K562 (cell line): ENCODE data around the gene COL4A4. TPM values are rescaled to one million over a fixed set of nuclear protein-coding genes. Genes with fewer than 3 reads are reported as not detected.

Source experiments
- ATAC-seq: fragments of 200-7000 bp; cut with Tn5 transposase; 3 replicates; pipeline ENCODE4 v1.9.1; 2020; ENCODE audit warnings: moderate library complexity
- BruUV-seq: library from RNA; stranded (reverse); fragments of 400-500 nt; replicated peaks from 2 replicates; lab custom pipeline; 2021; lab: Mats Ljungman, UMichigan
- CTCF ChIA-PET: fragments of 300-600 bp; formaldehyde crosslinking; extraction: SDS; loops from one replicate; lab custom pipeline; 2021; ENCODE audit warnings: low intra/inter-chr PET ratio; lab: Yijun Ruan, JAX
- POLR2A ChIA-PET: fragments of 300-600, 350-650 bp; sonication (Branson Sonifier 250); formaldehyde crosslinking; extraction: SDS; loops from one replicate; lab custom pipeline; 2021; ENCODE audit warnings: antibody characterized with exemption, inconsistent platforms; lab: Yijun Ruan, JAX
- DNase-seq, 4 experiments: peaks; one replicate each; pipeline versions ENCODE4 v3.0.0 to v3.0.0-alpha.2; 2011 to 2018; ENCODE audit warnings: low spot score in 3 of 4, mixed read lengths in 3 of 4; ENCODE audit errors: extremely low read depth in 1 of 4
- FAIRE-seq: peaks from 2 replicates; lab custom pipeline; 2011; peaks lifted over from hg19 to GRCh38; lab: Jason Lieb, UNC
- H2AFZ ChIP-seq: 2 replicates; pipeline ENCODE4 v1.6.0; 2011; ENCODE audit warnings: low read depth, low read length, control low read depth, inconsistent platforms
- H3K27ac ChIP-seq: fragments of 200-600 bp; 3 replicates; pipeline ENCODE4 v1.8.0; 2011; ENCODE audit warnings: low read depth, mild to moderate bottlenecking, control low read depth, inconsistent platforms, low read length, moderate library complexity, mixed read lengths; ENCODE audit errors: extremely low read depth
- H3K27me3 ChIP-seq, 2 experiments: fragments of 300-600 bp in 1 of 2; 2 replicates in 1 of 2; 3 replicates in 1 of 2; pipeline versions ENCODE4 v1.6.0 to v1.8.0; 2011; ENCODE audit warnings: inconsistent platforms in 2 of 2, low read length in 2 of 2, mild to moderate bottlenecking in 1 of 2, mixed read lengths in 1 of 2, moderate library complexity in 1 of 2; ENCODE audit not compliant: control insufficient read depth in 2 of 2, insufficient read depth in 2 of 2
- H3K36me3 ChIP-seq: fragments of 300-600 bp; 3 replicates; pipeline ENCODE4 v1.8.0; 2011; ENCODE audit warnings: mild to moderate bottlenecking, low read length, inconsistent platforms; ENCODE audit not compliant: control insufficient read depth, insufficient read depth
- H3K4me1 ChIP-seq, 2 experiments: fragments of 200-600 bp in 1 of 2; replicated peaks in 1 of 2; 2 replicates in 1 of 2; 3 replicates in 1 of 2; pipeline versions ENCODE4 v1.5.1 to v1.8.0; 2011; ENCODE audit warnings: inconsistent platforms in 2 of 2, low read length in 2 of 2, mild to moderate bottlenecking in 1 of 2, mixed read lengths in 1 of 2, moderate library complexity in 1 of 2; ENCODE audit not compliant: control insufficient read depth in 2 of 2, insufficient read depth in 2 of 2
- H3K4me2 ChIP-seq: 2 replicates; pipeline ENCODE4 v1.6.1; 2011; ENCODE audit warnings: low read length, control low read depth, inconsistent platforms, mixed read lengths; ENCODE audit not compliant: insufficient read depth
- H3K4me3 ChIP-seq: fragments of 200-600 bp; sonication (generic), shearing (Covaris generic); 2 replicates; pipeline ENCODE4 v1.5.1; 2016; ENCODE audit warnings: control low read depth, inconsistent platforms
- H3K79me2 ChIP-seq: fragments of 200-600 bp; 3 replicates; pipeline ENCODE4 v1.8.0; 2011; ENCODE audit warnings: low read length, inconsistent platforms; ENCODE audit not compliant: control insufficient read depth, insufficient read depth
- H3K9ac ChIP-seq, 2 experiments: 2 replicates each; pipeline versions ENCODE4 v1.6.0 to v1.6.1; 2011; ENCODE audit warnings: low read depth in 2 of 2, low read length in 2 of 2, control low read depth in 1 of 2, inconsistent platforms in 1 of 2, mild to moderate bottlenecking in 1 of 2, mixed read lengths in 1 of 2; ENCODE audit not compliant: insufficient read depth in 1 of 2
- H3K9me1 ChIP-seq: one replicate; pipeline ENCODE4 v1.6.0; 2011; ENCODE audit warnings: inconsistent platforms, mild to moderate bottlenecking, low read length, moderate library complexity; ENCODE audit not compliant: control insufficient read depth, insufficient read depth
- H3K9me3 ChIP-seq: replicated peaks from 2 replicates; pipeline ENCODE4 v1.5.1; 2011; ENCODE audit warnings: low read depth, low read length, inconsistent platforms; ENCODE audit not compliant: control insufficient read depth, insufficient read depth
- H4K20me1 ChIP-seq: replicated peaks from 2 replicates; pipeline ENCODE4 v1.6.1; 2011; ENCODE audit warnings: low read length, inconsistent platforms, mixed read lengths; ENCODE audit not compliant: control insufficient read depth, insufficient read depth
- KLF10 ChIP-seq: fragments of 250-450 bp; sonication (Bioruptor Pico); IDR thresholded peaks from 2 replicates; pipeline ENCODE4 v1.6.1; 2021; ENCODE audit warnings: matching md5 sums
- RHOXF2B ChIP-seq: fragments of 250-450 bp; sonication (Bioruptor Pico); conservative IDR thresholded peaks from 2 replicates; pipeline ENCODE4 v1.5.1; 2021
- SIRT6 ChIP-seq: IDR thresholded peaks from one replicate; pipeline ENCODE4 v1.6.1; 2012; ENCODE audit warnings: low read depth, mild to moderate bottlenecking, control low read depth, inconsistent platforms, low read length, moderate library complexity
- SMARCA4 ChIP-seq: fragments of 450-650 bp; IDR thresholded peaks from 2 replicates; pipeline ENCODE4 v1.6.1; 2016
- SREBF1 ChIP-seq: fragments of 150-350 bp; IDR thresholded peaks from 2 replicates; pipeline ENCODE4 v1.6.1; 2014; ENCODE audit warnings: antibody characterized with exemption, low read depth, low read length, borderline replicate concordance
- ZNF134 ChIP-seq: fragments of 250-450 bp; sonication (Bioruptor Pico); conservative IDR thresholded peaks from 2 replicates; pipeline ENCODE4 v1.4.0; 2020
- ZNF3 ChIP-seq: fragments of 250-450 bp; sonication (Bioruptor Pico); IDR thresholded peaks from 2 replicates; pipeline ENCODE4 v1.5.0; 2021; ENCODE audit warnings: mild to moderate bottlenecking, moderate library complexity
- WGBS: fragments of 100-300 bp; shearing (Covaris generic); methylation state at CpG from one replicate; pipeline ENCODE4 v1.1.6; 2016; ENCODE audit warnings: low coverage, mixed read lengths; ENCODE audit not compliant: insufficient coverage; ENCODE audit errors: missing lambda C conversion rate; 5-methylcytosine and 5-hydroxymethylcytosine counted together
- in situ Hi-C: fragments of 300-500 bp; cut with MboI; formaldehyde crosslinking; loops from 4 replicates; pipeline ENCODE4 v1.15.0; 2018; ENCODE audit warnings: inconsistent platforms, mixed read lengths
- intact Hi-C: fragments of 100-400 bp; cut with micrococcal nuclease; formaldehyde crosslinking; loops from 2 replicates; pipeline ENCODE4 v1.14.2; 2022
- polyA plus RNA-seq, 8 experiments: library from polyadenylated mRNA; depleted of rRNA in 4 of 8; stranded (reverse) in 5 of 8; unstranded in 3 of 8; fragments of >200 nt; fragmentation: Nextera tagmentation in 2 of 8; fragmentation: Illumina TruSeq in 1 of 8; extraction: Ambion mirVana in 2 of 8; extraction: Trizol in 1 of 8; gene quantifications; 2 replicates each; pipeline versions ENCODE4 v1.2.1 to v1.2.3, GENCODE V29; 2011 to 2014; ENCODE audit warnings: inconsistent platforms in 1 of 8, missing spikeins in 1 of 8
- total RNA-seq, 7 experiments: library from RNA; depleted of rRNA in 6 of 7; stranded (reverse); fragments of >200 nt in 6 of 7; fragmentation: Illumina TruSeq in 2 of 7; extraction: Trizol in 2 of 7; gene quantifications; 2 replicates each; pipeline versions ENCODE4 v1.2.1 to v1.2.3, GENCODE V29; 2011 to 2021; ENCODE audit warnings: low replicate concordance in 1 of 7
- TF ChIP-seq, protein P1 (sequence below): IDR thresholded peaks from 2 replicates; pipeline ENCODE4 v1.6.1; 2011; ENCODE audit not compliant: insufficient read length; ENCODE audit errors: extremely low read depth

Gene COL4A4
- total and polyA plus RNA-seq, 9 of the 15 experiments (the other 6 are each of a cell fraction or from before 2014, with no cell fraction given): under 0.01 to 0.01 TPM; not detected in 7

DNA sequence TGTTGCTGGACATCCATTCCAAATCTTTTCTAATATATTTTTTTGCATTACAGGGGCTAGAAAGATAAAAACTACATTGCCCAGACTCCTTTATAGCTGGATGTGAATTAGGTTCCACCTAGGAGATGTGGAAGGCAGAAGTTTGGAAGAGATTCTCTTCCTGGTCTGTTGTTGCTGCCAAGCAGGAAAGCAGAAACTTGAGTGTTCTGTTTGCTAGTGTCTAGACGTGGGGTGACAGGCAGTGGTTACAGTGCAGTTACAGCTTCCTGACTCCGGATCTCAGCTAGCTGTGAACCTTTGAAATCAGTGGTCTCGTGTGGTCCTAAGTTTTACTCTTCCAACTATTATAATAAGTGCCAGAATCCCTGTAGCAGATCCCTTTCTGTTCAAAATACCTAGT is 46.2 kb downstream of the COL4A4 start:
- Histone ChIP-seq H3K4me1 (no peaks in the 10 kb centered on the region), H2AFZ (no peak overlapping the region), H3K27ac (no peak overlapping the region), H3K9me1 (no peaks in the 10 kb centered on the region), H3K4me3 (no peak overlapping the region), H3K4me2 (no peak overlapping the region), H3K9me3 (no peaks in the 10 kb centered on the region), H4K20me1 (no peaks in the 10 kb centered on the region), H3K36me3 (no peaks in the 10 kb centered on the region), H3K9ac (no peak overlapping the region), H3K27me3 (no peaks in the 10 kb centered on the region), H3K79me2 (no peaks in the 10 kb centered on the region)
- in situ Hi-C loops (no loop called here), intact Hi-C loops (no loop called here)
- TF ChIP-seq ZNF3: no peak
- POLR2A ChIA-PET: no interaction called here
- CTCF ChIA-PET: no interaction called here
- no TSS peak for BruUV-seq
- DNase-seq (no peak), FAIRE-seq (no peak), ATAC-seq (no peak)
- 4% methylated on average over 3 of the region's 3 CpGs for WGBS

DNA sequence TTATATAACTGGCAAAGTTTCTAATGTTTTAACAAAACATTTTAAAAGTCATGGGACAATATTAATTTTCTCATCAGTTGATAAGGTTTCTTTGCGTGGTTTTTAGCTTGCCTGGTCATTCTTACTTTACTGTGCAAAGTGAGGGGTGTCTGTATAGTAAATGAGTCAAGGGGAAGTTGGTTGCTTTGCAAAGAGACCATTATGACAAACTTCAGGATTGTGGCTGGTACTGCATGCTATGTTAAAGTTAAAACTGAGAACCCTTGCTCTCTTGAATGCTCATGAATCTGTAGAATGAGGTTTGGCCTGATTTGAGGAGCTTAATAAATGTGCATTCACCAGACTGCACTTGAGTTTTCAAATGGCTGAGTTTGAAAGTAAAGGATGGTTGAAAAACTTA is 47.0 kb downstream of the COL4A4 start:
- Histone ChIP-seq H4K20me1 (no peaks in the 10 kb centered on the region), H2AFZ (no peak overlapping the region), H3K9ac (no peak overlapping the region), H3K27ac (no peak overlapping the region), H3K79me2 (no peaks in the 10 kb centered on the region), H3K9me3 (no peaks in the 10 kb centered on the region), H3K4me3 (no peak overlapping the region), H3K4me1 (no peaks in the 10 kb centered on the region), H3K9me1 (no peaks in the 10 kb centered on the region), H3K36me3 (no peaks in the 10 kb centered on the region), H3K27me3 (no peaks in the 10 kb centered on the region), H3K4me2 (no peak overlapping the region)
- intact Hi-C loops: no loop called here
- no peak for FAIRE-seq
- 0% methylated on average over 1 of the region's 1 CpG for WGBS
- POLR2A ChIA-PET: no interaction called here
- no peak for DNase-seq
- ATAC-seq: no peak
- CTCF ChIA-PET: no interaction called here
- no TSS peak for BruUV-seq
- in situ Hi-C loops: no loop called here
- TF ChIP-seq, protein P1, sequence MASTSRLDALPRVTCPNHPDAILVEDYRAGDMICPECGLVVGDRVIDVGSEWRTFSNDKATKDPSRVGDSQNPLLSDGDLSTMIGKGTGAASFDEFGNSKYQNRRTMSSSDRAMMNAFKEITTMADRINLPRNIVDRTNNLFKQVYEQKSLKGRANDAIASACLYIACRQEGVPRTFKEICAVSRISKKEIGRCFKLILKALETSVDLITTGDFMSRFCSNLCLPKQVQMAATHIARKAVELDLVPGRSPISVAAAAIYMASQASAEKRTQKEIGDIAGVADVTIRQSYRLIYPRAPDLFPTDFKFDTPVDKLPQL: no peak
- no peak for TF ChIP-seq ZNF134 (CRISPR knock-in tag)
- TF ChIP-seq RHOXF2B: no peak
- TF ChIP-seq SREBF1: no peak
- TF ChIP-seq SIRT6: no peak
- TF ChIP-seq SMARCA4: no peak
- no peak for TF ChIP-seq KLF10 (CRISPR knock-in tag)
